Epithelial cell of esophagus (primary cell): ENCODE results near the gene THSD8.

Experiments
- DNase-seq: peaks from one replicate; pipeline ENCODE4 v3.0.0; 2010; ENCODE audit warnings: low read depth
- H3K4me3 ChIP-seq: 2 replicates; pipeline ENCODE4 v1.5.1; 2011; ENCODE audit warnings: mild to moderate bottlenecking, low read length, control low read depth
- TF ChIP-seq, protein P1 (sequence below): IDR thresholded peaks from 2 replicates; pipeline ENCODE4 v1.5.1; 2011; ENCODE audit warnings: low read depth, mild to moderate bottlenecking, low read length, control low read depth, inconsistent platforms; ENCODE audit not compliant: insufficient read depth; ENCODE audit errors: missing control alignments

THSD8 gene

DNA sequence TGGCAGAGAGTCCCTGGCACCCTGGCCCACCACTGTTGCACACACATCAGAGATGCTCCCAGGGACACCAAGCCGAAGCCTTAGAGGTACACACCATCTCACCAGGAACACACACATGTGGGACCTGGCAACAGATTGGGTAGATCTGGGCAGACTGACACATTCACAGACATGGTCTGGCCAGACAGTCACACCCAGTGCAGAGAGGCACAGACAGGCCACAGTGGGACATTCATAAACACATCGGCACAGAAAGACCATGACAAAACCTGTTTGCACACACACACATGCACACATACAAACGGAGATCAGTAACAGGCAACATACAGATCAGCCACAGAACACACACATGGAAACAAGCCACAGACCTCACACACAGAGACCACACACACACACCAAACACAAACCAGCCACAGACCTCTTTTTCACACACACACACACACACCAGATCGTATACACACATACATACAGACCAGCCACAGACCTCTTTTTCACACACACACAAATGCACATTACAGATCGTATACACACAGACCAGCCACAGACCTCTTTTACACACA is 16.9 kb upstream of the THSD8 start:
- H3K4me3 ChIP-seq = no peak overlapping the region
- peak; percentile 51 for DNase-seq
- TF ChIP-seq, protein P1, sequence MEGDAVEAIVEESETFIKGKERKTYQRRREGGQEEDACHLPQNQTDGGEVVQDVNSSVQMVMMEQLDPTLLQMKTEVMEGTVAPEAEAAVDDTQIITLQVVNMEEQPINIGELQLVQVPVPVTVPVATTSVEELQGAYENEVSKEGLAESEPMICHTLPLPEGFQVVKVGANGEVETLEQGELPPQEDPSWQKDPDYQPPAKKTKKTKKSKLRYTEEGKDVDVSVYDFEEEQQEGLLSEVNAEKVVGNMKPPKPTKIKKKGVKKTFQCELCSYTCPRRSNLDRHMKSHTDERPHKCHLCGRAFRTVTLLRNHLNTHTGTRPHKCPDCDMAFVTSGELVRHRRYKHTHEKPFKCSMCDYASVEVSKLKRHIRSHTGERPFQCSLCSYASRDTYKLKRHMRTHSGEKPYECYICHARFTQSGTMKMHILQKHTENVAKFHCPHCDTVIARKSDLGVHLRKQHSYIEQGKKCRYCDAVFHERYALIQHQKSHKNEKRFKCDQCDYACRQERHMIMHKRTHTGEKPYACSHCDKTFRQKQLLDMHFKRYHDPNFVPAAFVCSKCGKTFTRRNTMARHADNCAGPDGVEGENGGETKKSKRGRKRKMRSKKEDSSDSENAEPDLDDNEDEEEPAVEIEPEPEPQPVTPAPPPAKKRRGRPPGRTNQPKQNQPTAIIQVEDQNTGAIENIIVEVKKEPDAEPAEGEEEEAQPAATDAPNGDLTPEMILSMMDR = no peak

- DNase-seq = no peak
- TF ChIP-seq, protein P1 = no peak
Observed at GRCh38 chr19:12785431-12786031, 16.3 kb upstream of the THSD8 start.

DNA sequence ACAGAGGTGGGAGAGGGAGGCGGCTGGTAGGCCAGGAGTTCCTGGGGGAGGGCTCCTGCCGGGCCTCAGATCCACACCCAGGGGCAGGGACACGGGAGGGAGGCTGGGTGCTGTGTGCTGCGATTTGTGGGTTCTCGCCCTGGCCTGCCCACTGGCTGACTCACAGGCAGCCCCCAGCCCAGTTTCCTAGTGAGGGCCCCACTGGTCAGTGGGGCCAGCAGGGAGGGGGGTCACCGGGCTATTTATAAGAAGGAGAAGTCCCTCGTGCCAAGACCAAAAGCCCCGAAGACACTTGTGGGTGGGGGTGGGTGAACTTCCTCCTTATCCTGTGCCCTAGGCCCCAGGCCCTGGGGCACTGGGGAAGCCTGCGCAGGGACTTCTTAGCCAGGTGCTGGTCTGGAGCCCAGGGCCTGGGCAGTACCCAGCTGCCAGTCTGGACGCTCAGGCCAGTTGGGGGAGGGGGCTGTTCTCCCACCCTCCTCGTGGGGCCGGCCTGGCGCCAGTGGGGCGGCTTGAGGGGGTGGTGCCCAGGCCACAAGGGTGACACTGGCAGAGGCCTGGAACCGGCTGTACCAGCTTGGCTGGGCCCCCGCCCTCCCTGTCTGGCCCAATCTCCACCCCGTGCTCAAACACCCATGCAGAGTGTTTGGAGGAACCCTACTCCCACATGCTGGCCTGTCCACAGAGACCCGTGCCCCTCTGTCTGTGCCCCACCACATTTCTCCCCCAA is 15.6 kb upstream of the THSD8 start:
- DNase-seq = peak; percentile 66
- no peak overlapping the region for H3K4me3 ChIP-seq

More at GRCh38 chr19:12785431-12786031, 16.3 kb upstream of the THSD8 start:
- no peak overlapping the region for H3K4me3 ChIP-seq

GRCh38 chr19:12786952-12787351 is 14.9 kb upstream of the THSD8 start:
- TF ChIP-seq, protein P1 = no peak
- no peak for DNase-seq
- H3K4me3 ChIP-seq = no peak overlapping the region

More for the DNA sequence above, 15.6 kb upstream of the THSD8 start:
- TF ChIP-seq, protein P1 = no peak

GRCh38 chr19:12787458-12787857 is 14.4 kb upstream of the THSD8 start:
- H3K4me3 ChIP-seq = no peak overlapping the region
- DNase-seq = no peak
- TF ChIP-seq, protein P1 = no peak

DNA sequence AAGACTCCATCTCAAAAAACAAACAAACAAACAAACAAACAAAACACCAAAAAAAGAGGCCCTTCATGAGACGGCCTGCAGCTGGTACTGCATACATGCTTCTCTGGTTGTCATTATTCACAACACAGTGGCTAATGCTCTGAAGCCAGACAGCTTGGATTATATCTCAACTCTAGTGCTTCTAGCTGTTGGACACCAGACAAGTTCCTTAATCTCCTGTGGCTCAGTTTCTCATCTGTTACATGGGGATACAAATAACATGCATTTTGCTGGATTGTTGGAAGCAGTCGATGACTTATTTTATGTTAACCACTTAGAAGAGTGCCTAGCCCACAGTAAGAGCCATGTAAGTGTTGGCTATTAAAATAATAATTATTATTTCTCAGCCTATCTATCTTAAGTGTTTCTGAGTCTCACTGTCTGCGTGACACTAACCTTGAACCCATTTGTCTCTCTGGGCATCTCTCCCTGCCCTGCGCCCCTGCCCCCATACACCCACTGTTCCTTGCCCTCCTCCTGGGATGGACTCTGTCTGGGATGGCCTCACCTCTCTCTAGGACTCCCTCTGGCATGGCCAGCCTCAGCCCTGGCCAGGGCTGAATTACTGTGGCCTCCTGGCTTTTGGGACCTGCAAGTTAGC is 13.7 kb upstream of the THSD8 start:
- TF ChIP-seq, protein P1 = no peak
- H3K4me3 ChIP-seq = no peak overlapping the region
- DNase-seq = no peak
